Spleen (tissue), 7 donors: ENCODE results near the gene ZDHHC3.

Experiments
- CTCF ChIP-seq, 11 experiments: fragments of 200-600 bp in 7 of 11; fragments of 450-650 bp in 4 of 11; sonication (generic) in 4 of 11; IDR thresholded peaks in 8 of 11; conservative IDR thresholded peaks in 3 of 11; 1 replicate in 7 of 11; 2 replicates in 4 of 11; pipeline versions ENCODE4 v1.4.0 to v1.8.0; 2016 to 2021; ENCODE audit warnings: antibody characterized with exemption in 11 of 11, inconsistent platforms in 4 of 11, mild to moderate bottlenecking in 1 of 11
- POLR2A ChIP-seq, 3 donors: fragments of 450-650 bp; IDR thresholded peaks; one replicate each; pipeline ENCODE4 v1.5.1; 2017; ENCODE audit warnings: antibody characterized with exemption in 3 of 3, mild to moderate bottlenecking in 1 of 3
- POLR2AphosphoS5 ChIP-seq, 3 donors: sonication (generic); formaldehyde crosslinking; IDR thresholded peaks; one replicate each; pipeline ENCODE4 v1.5.1; 2017; ENCODE audit warnings: antibody characterized with exemption in 3 of 3
- donor health status: DM: no; HTN: no; CAD: no; lungs with moderate emphysema.
- donor health status: DM: no; HTN: no; CAD: no.
- donor health status: DM: no; HTN: no; CAD: no.

DNA sequence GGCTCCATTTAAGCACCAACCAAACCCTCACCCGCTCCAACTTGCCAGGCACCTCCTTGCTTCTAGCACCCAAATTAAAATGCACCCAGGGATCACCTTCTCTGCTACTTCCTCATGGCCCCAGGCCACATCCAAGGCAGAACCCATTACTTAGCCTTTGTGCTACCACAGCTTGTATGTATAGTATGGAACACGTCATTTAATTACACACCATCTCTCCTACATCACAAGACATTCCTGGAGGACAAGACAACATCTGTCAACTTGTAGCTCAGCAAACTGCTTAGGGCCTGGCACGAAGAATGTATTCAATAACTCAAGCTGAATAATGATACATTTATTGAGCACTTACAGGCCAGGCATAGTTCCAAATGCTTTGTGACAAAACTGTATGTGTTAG is 23.3 kb downstream of the ZDHHC3 start:
- TF ChIP-seq CTCF (IDR thresholded peaks at IDR 0.05 in 8 of 11, conservative IDR thresholded peaks at IDR 0.05 in 3 of 11) = no peak
- TF ChIP-seq POLR2AphosphoS5 (IDR thresholded peaks at IDR 0.05) = no peak
- no peak for TF ChIP-seq POLR2A (IDR thresholded peaks at IDR 0.05)
